Panc1 (cell line): ENCODE data around the gene DAND5. TPM values are rescaled to one million over a fixed set of nuclear protein-coding genes. Genes with fewer than 3 reads are reported as not detected.

ENCODE experiments used
- ATAC-seq: fragments of 200-7000 bp; cut with Tn5 transposase; 2 replicates; pipeline ENCODE4 v1.9.1; 2020; ENCODE audit warnings: mild to moderate bottlenecking, moderate library complexity
- BruUV-seq: library from RNA; stranded (reverse); fragments of 400-500 nt; replicated peaks from 2 replicates; lab custom pipeline; 2021; lab: Mats Ljungman, UMichigan
- CTCF ChIA-PET: fragments of 300-600 bp; sonication (Branson Sonifier 250); formaldehyde crosslinking; loops from one replicate; lab custom pipeline; 2022; ENCODE audit warnings: antibody characterized with exemption; lab: Charles Lee
- POLR2A ChIA-PET: fragments of 300-600 bp; sonication (Branson Sonifier 250); formaldehyde crosslinking; loops from one replicate; lab custom pipeline; 2022; ENCODE audit warnings: antibody characterized with exemption; lab: Charles Lee
- DNase-seq: peaks from one replicate; pipeline ENCODE4 v3.0.0-alpha.2; 2010; ENCODE audit warnings: low read depth, low spot score
- H3K27ac ChIP-seq: 2 replicates; pipeline ENCODE4 v1.5.1; 2011; ENCODE audit warnings: mild to moderate bottlenecking, low read length, inconsistent platforms
- H3K27me3 ChIP-seq: fragments of 200-500 bp; sonication (Bioruptor generic); 2 replicates; pipeline ENCODE4 v1.6.0; 2014; ENCODE audit warnings: low read length, inconsistent platforms; ENCODE audit not compliant: control insufficient read depth, insufficient read depth
- H3K36me3 ChIP-seq: fragments of 200-500 bp; sonication (Bioruptor generic); 2 replicates; pipeline ENCODE4 v1.5.1; 2014; ENCODE audit warnings: inconsistent platforms, mild to moderate bottlenecking, low read length, moderate library complexity; ENCODE audit not compliant: control insufficient read depth, insufficient read depth
- H3K4me1 ChIP-seq: 2 replicates; pipeline ENCODE4 v1.5.1; 2011; ENCODE audit warnings: inconsistent platforms, mild to moderate bottlenecking, low read length, moderate library complexity; ENCODE audit not compliant: control insufficient read depth, insufficient read depth
- H3K4me3 ChIP-seq, 2 experiments: 2 replicates each; pipeline ENCODE4 v1.5.1; 2011 to 2012; ENCODE audit warnings: low read depth in 2 of 2, low read length in 2 of 2, mild to moderate bottlenecking in 2 of 2, inconsistent platforms in 1 of 2, moderate library complexity in 1 of 2
- H3K9me3 ChIP-seq: fragments of 200-500 bp; sonication (Bioruptor generic); 2 replicates; pipeline ENCODE4 v1.5.1; 2014; ENCODE audit warnings: low read depth, mild to moderate bottlenecking, inconsistent platforms, low read length, moderate library complexity; ENCODE audit not compliant: control insufficient read depth, insufficient read depth
- CTCF ChIP-seq: fragments of 450-650 bp; IDR thresholded peaks from 2 replicates; pipeline ENCODE4 v1.5.1; 2017; ENCODE audit warnings: mild to moderate bottlenecking
- POLR2AphosphoS5 ChIP-seq: IDR thresholded peaks from 2 replicates; pipeline ENCODE4 v1.6.1; 2012; ENCODE audit warnings: mild to moderate bottlenecking, low read depth, low read length, moderate library complexity
- REST ChIP-seq, 2 experiments: IDR thresholded peaks; 2 replicates each; pipeline ENCODE4 v1.6.1; 2011 to 2012; ENCODE audit warnings: low read depth in 2 of 2, control low read depth in 1 of 2, low read length in 1 of 2, mild to moderate bottlenecking in 1 of 2, moderate library complexity in 1 of 2; ENCODE audit not compliant: insufficient read depth in 1 of 2
- SIN3A ChIP-seq: IDR thresholded peaks from 2 replicates; pipeline ENCODE4 v1.6.1; 2012; ENCODE audit warnings: low read depth, mild to moderate bottlenecking, low read length, moderate library complexity, borderline replicate concordance; ENCODE audit not compliant: insufficient read depth
- TCF7L2 ChIP-seq: IDR thresholded peaks from 2 replicates; pipeline ENCODE4 v1.6.1; 2011; ENCODE audit warnings: mild to moderate bottlenecking, low read depth, low read length, inconsistent platforms
- in situ Hi-C: cut with HindIII; loops from 2 replicates; pipeline ENCODE4 v1.10.0; 2016; ENCODE audit warnings: low sequenced_read_pairs, low pct_unique_long_range_greater_than_20kb
- intact Hi-C: fragments of 100-400 bp; cut with micrococcal nuclease; formaldehyde crosslinking; loops from one replicate; pipeline ENCODE4 v1.10.0; 2022; ENCODE audit not compliant: unreplicated experiment
- total RNA-seq: library from RNA; stranded (reverse); gene quantifications from one replicate; pipeline ENCODE4 v1.2.1, GENCODE V29; 2021; ENCODE audit not compliant: unreplicated experiment

DAND5 gene
- total RNA-seq, 1 experiment from 2014 or later = 0.54 TPM

- Histone ChIP-seq H3K27me3 (no peaks in the 10 kb centered on the region), H3K4me3 (no peak overlapping the region), H3K36me3 (peaks cover 7% of the 10 kb centered on the region; the same call in 1 of the 2 replicates), H3K27ac (no peak overlapping the region), H3K9me3 (no peaks in the 10 kb centered on the region), H3K4me1 (peaks cover 9% of the 10 kb centered on the region)
- ATAC-seq = no peak
- BruUV-seq = no TSS peak
- ChIA-PET POLR2A (interaction anchor here (0.6 kb wide), 2 partner anchors 79 to 169 kb away, joined by 3 to 4 read pairs; no protein-coding TSS in a partner anchor), CTCF (no interaction called here)
- intact Hi-C loops (no loop called here), in situ Hi-C loops (no loop called here)
- TF ChIP-seq CTCF = no peak
- no peak for TF ChIP-seq REST (IDR thresholded peaks at IDR 0.05; ENCODE audit: insufficient read depth in 1 of 2, low read depth in 2 of 2, low read length in 1 of 2)
- TF ChIP-seq TCF7L2 = no peak
- TF ChIP-seq SIN3A = no peak
- TF ChIP-seq POLR2AphosphoS5 = no peak
- DNase-seq = no peak
These were observed 9.9 kb upstream of the DAND5 start for GRCh38 chr19:12959481-12959880.

- H3K27me3 ChIP-seq = no peaks in the 10 kb centered on the region
- H3K9me3 ChIP-seq = no peaks in the 10 kb centered on the region
- ATAC-seq = peak; percentile 98
- peak overlapping the region; percentile 49 to 79 for H3K4me3 ChIP-seq
- ChIA-PET POLR2A (interaction anchor here (0.6 kb wide), 1 partner anchor 187 kb away, joined by 3 read pairs; no protein-coding TSS in a partner anchor), CTCF (interaction anchor here (0.6 to 2.2 kb wide), 10 partner anchors 11 to 398 kb away, joined by 3 to 24 read pairs (median 4); no protein-coding TSS in a partner anchor)
- in situ Hi-C loops (no loop called here), intact Hi-C loops (no loop called here)
- H3K36me3 ChIP-seq = no peaks in the 10 kb centered on the region
- peak; percentile 36 for DNase-seq
- TF ChIP-seq POLR2AphosphoS5 (no peak), CTCF (peak; percentile 97), TCF7L2 (no peak), SIN3A (no peak), REST (IDR thresholded peaks at IDR 0.05; ENCODE audit: insufficient read depth in 1 of 2, low read depth in 2 of 2, low read length in 1 of 2) (no peak)
- BruUV-seq = no TSS peak
- peaks cover 10% of the 10 kb centered on the region for H3K4me1 ChIP-seq
- peak overlapping the region; percentile 82 for H3K27ac ChIP-seq
These were observed 4.2 kb upstream of the DAND5 start for GRCh38 chr19:12965017-12965811.
